HG02798 (cell line): Measurements from ENCODE around the gene PRXL2A.
"Not testable (repeated sequence)": the region's sequence is repeated elsewhere in the genome, so short reads cannot be mapped to it uniquely, and the experiment has no call there.

ENCODE experiments used
- ATAC-seq: cut with Tn5 transposase; IDR thresholded peaks from one replicate; pipeline ENCODE4 v1.9.1; 2021; ENCODE audit warnings: mild to moderate bottlenecking; ENCODE audit not compliant: unreplicated experiment, poor library complexity

The PRXL2A gene

GRCh38 chr10:80410578-80411145 lies 2.3 kb downstream of the PRXL2A start:
- no peak for ATAC-seq

GRCh38 chr10:80411267-80411668 lies 2.9 kb downstream of the PRXL2A start:
- ATAC-seq = no peak

GRCh38 chr10:80411681-80412220 lies 3.4 kb downstream of the PRXL2A start:
- no peak for ATAC-seq

GRCh38 chr10:80412486-80412885 lies 4.1 kb downstream of the PRXL2A start:
- no peak for ATAC-seq

- ATAC-seq = no peak
These were observed 5.1 kb downstream of the PRXL2A start for GRCh38 chr10:80413271-80413996.

- ATAC-seq = no peak
These were observed 6.0 kb downstream of the PRXL2A start for GRCh38 chr10:80414142-80414895.

- no peak for ATAC-seq
These were observed 7.6 kb downstream of the PRXL2A start for GRCh38 chr10:80415734-80416478.

GRCh38 chr10:80416479-80417098 lies 8.2 kb downstream of the PRXL2A start:
- ATAC-seq = no peak

GRCh38 chr10:80417256-80417655 lies 8.9 kb downstream of the PRXL2A start:
- ATAC-seq = not testable (repeated sequence)

- peak; percentile 38 for ATAC-seq
These were observed 12.8 kb downstream of the PRXL2A start for GRCh38 chr10:80421050-80421706.

GRCh38 chr10:80421707-80422536 lies 13.6 kb downstream of the PRXL2A start:
- peak; percentile 96 for ATAC-seq

- ATAC-seq = no peak
These were observed 17.6 kb downstream of the PRXL2A start for GRCh38 chr10:80425901-80426300.

- no peak for ATAC-seq
These were observed 19.2 kb downstream of the PRXL2A start for GRCh38 chr10:80427541-80427940.

- no peak for ATAC-seq
These were observed 21.2 kb downstream of the PRXL2A start for GRCh38 chr10:80429521-80429973.

- ATAC-seq = no peak
These were observed 24.8 kb downstream of the PRXL2A start for GRCh38 chr10:80433134-80433533.

GRCh38 chr10:80436446-80437098 lies 28.2 kb downstream of the PRXL2A start:
- no peak for ATAC-seq

- no peak for ATAC-seq
These were observed 28.9 kb downstream of the PRXL2A start for GRCh38 chr10:80437227-80437626.

GRCh38 chr10:80441831-80442230 lies 33.5 kb downstream of the PRXL2A start:
- no peak for ATAC-seq
